ELF-1 (cell line): ENCODE data around the gene PALD1.
"Not testable (repeated sequence)": the region's sequence is repeated elsewhere in the genome, so short reads cannot be mapped to it uniquely, and the experiment has no call there.

Source experiments
- DNase-seq: peaks from one replicate; pipeline ENCODE4 v3.0.0-alpha.2; 2016; ENCODE audit warnings: low read depth, low spot score

The PALD1 gene

GRCh38 chr10:70571236-70571635, 92.7 kb downstream of the PALD1 start:
- no peak for DNase-seq

DNA sequence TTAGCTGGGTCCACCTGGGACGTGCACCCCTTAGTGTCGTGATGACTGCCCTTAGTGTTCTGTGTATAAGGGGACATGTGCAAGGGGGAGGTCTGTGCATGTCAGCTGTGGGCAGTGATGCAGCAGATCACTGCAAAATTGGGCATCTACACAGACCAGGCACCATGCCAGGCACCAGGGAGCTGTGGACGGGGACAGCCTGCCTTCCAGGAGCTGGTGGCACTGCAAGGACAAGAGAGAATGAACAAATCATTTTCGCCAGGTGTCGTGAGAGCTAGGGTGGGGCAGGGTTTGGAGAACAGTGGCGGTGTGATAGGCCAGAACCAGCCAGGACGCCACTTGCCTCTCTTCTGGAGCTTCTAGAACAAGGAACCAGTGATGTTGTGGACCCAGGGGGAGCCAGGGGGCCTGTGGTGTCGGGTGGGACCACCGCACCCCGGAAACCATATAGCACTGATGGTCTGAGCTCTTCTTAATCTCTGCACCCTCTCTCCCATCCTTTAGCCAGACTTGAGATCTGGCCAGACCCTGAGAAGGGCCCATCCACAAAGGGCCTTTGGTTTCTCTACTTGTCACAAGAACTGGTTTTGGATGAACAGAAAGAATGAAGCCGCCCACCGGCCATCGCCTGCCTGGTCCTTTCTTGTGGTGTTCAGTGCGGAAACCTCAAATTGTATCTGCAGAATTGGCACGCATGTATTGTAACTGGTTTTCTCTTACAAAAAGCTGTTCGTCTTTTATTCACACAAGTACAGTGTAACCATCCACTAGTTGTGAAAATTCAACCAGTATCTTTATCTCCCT, 93.3 kb downstream of the PALD1 start:
- no peak for DNase-seq

GRCh38 chr10:70573599-70574506, 95.3 kb downstream of the PALD1 start:
- DNase-seq: no peak

- no peak for DNase-seq
Observed at GRCh38 chr10:70575486-70575873, 96.9 kb downstream of the PALD1 start.

GRCh38 chr10:70575874-70576802, 97.6 kb downstream of the PALD1 start:
- DNase-seq: no peak

GRCh38 chr10:70576803-70577517, 98.4 kb downstream of the PALD1 start:
- no peak for DNase-seq

- DNase-seq: no peak
Observed at GRCh38 chr10:70578371-70578947, 99.9 kb downstream of the PALD1 start.

DNA sequence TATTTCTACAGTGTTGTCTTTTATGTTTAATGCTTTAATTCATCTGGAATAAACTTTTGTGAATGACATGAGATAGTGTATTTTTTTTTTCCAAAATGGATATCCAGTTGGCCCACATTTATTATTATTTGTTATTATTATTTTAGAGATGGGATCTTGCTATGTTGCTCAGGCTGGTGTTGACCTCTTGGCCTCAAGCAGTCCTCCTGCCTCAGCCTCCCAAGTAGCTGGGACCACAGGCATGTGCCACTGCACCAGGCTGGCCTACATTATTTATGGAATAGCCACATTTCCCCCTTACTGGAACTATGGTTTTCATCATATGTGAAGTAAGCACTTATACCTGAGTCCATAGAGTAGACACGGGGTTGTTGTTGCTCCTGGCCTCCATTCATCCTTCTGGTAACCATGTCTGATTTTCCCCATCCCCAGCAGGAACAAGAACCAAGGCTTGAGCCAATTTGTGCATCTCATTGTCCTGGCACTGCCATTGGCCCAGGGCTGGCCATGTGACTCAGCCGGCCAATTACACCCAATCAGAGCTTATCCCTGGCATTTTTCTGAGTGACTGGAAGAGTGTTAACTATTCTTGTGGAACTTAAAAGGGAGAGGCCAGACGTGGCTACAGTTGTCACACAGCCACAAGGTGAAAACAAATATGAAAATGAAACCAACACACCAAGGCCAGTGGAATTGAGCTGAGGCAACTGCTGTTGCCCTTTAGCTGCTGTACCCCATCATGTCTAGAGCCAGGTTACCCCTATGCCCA, 100.9 kb downstream of the PALD1 start:
- no peak for DNase-seq

DNA sequence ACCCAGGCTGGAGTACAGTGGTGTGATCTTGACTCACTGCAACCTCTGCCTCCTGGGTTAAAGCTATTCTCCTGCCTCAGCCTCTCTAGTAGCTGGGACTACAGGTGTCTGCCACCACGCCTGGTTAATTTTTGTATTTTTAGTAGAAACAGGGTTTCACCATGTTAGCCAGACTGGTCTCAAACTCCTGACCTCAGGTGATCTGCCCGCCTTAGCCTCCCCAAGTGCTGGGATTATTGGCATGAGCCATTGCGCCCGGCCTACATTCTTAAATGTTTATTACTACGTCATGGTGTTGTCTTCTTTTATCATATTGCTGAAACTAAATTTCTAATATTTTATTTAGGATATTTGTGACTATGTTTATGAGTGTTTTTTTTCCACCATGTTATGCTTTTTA, 102.6 kb downstream of the PALD1 start:
- not testable (repeated sequence) for DNase-seq

GRCh38 chr10:70582793-70583668, 104.5 kb downstream of the PALD1 start:
- no peak for DNase-seq

GRCh38 chr10:70583669-70584037, 105.1 kb downstream of the PALD1 start:
- no peak for DNase-seq

GRCh38 chr10:70584366-70584765, 105.8 kb downstream of the PALD1 start:
- DNase-seq: no peak

GRCh38 chr10:70584909-70585544, 106.5 kb downstream of the PALD1 start:
- peak; percentile 90 for DNase-seq

- DNase-seq: no peak
Observed at GRCh38 chr10:70585578-70586169, 107.1 kb downstream of the PALD1 start.

- no peak for DNase-seq
Observed at GRCh38 chr10:70586348-70586930, 107.9 kb downstream of the PALD1 start.

DNA sequence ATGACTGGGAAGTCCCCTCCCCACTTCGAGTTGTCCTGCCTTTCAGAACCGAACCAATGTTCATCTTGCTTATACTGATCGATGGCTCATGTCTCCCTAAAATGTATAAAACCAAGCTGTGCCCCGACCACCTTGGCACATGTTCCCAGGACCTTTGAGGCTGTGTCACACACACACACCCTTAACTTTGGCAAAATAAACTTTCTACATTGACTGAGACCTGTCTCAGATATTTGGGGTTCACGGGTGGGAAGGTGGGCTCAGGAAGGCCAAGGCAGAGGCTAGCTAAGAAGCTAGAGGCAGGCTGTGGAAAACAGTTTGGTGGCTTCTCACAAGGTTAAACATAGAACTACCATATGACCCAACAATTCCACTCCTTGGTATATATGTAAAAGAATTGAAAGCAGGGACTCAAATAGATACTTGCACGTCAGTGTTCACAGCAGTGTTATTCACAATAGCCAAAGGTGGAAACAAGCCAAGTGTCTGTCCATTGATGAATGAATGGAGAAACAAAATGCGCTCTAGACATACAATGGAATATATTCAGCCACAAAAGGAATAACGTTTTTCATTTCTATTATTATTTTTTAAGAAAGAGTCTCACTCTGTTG, 108.6 kb downstream of the PALD1 start:
- no peak for DNase-seq

GRCh38 chr10:70588255-70588654, 109.7 kb downstream of the PALD1 start:
- no peak for DNase-seq
